SU-DHL-6 (cell line): ENCODE data around the gene HOXA7.

Source experiments
- H2AFZ ChIP-seq: fragments of 200-600 bp; sonication (generic); 2 replicates; pipeline ENCODE4 v1.6.1; 2014; ENCODE audit warnings: low read depth, mild to moderate bottlenecking, moderate library complexity, mixed read lengths, antibody characterized with exemption, low read length; ENCODE audit not compliant: severe bottlenecking
- H3F3A ChIP-seq: fragments of 200-600 bp; shearing (Covaris generic); 2 replicates; pipeline ENCODE4 v1.6.0; 2016; ENCODE audit warnings: antibody characterized with exemption, mild to moderate bottlenecking; ENCODE audit not compliant: insufficient read depth
- H3K27ac ChIP-seq: fragments of 200-600 bp; sonication (generic); 2 replicates; pipeline ENCODE4 v1.5.1; 2016; ENCODE audit warnings: low read depth, mild to moderate bottlenecking, low read length, moderate library complexity, mixed read lengths
- H3K27me3 ChIP-seq: fragments of 200-600 bp; sonication (generic), shearing (Covaris generic); 2 replicates; pipeline ENCODE4 v1.6.0; 2014; ENCODE audit warnings: mild to moderate bottlenecking, low read length
- H3K36me3 ChIP-seq: fragments of 200-600 bp; sonication (generic); 2 replicates; pipeline ENCODE4 v1.6.1; 2014; ENCODE audit warnings: mild to moderate bottlenecking, low read length, mixed read lengths
- H3K4me2 ChIP-seq: fragments of 300-600, 200-600 bp; shearing (Covaris generic), sonication (generic); 2 replicates; pipeline ENCODE4 v1.6.0; 2014; ENCODE audit warnings: low read length, low read depth, mild to moderate bottlenecking; ENCODE audit not compliant: poor library complexity, severe bottlenecking
- H3K4me3 ChIP-seq: fragments of 200-600 bp; sonication (generic); 2 replicates; pipeline ENCODE4 v1.5.1; 2014; ENCODE audit warnings: antibody characterized with exemption, low read length, mild to moderate bottlenecking, mixed read lengths; ENCODE audit not compliant: insufficient read depth, poor library complexity, severe bottlenecking
- H3K79me2 ChIP-seq: fragments of 200-600 bp; sonication (generic); 2 replicates; pipeline ENCODE4 v1.6.1; 2014; ENCODE audit warnings: mild to moderate bottlenecking, low read length, moderate library complexity; ENCODE audit not compliant: insufficient read depth
- H3K9ac ChIP-seq: fragments of 200-600 bp; sonication (generic); 2 replicates; pipeline ENCODE4 v1.7.0; 2014; ENCODE audit warnings: mild to moderate bottlenecking, low read length
- H3K9me2 ChIP-seq: fragments of 200-600 bp; sonication (generic); replicated peaks from 2 replicates; pipeline ENCODE4 v1.6.1; 2014; ENCODE audit warnings: low read length; ENCODE audit not compliant: insufficient read depth
- H3K9me3 ChIP-seq: fragments of 200-600 bp; sonication (generic); 2 replicates; pipeline ENCODE4 v1.6.1; 2014; ENCODE audit warnings: low read length, mixed read lengths; ENCODE audit not compliant: insufficient read depth
- H4K20me1 ChIP-seq: fragments of 200-600 bp; sonication (generic); 2 replicates; pipeline ENCODE4 v1.6.1; 2014; ENCODE audit warnings: low read depth, mild to moderate bottlenecking, antibody characterized with exemption, low read length, moderate library complexity, mixed read lengths
- EZH2phosphoT487 ChIP-seq: fragments of 200-600 bp; sonication (generic), shearing (Covaris generic); conservative IDR thresholded peaks from 2 replicates; pipeline ENCODE4 v1.6.1; 2018; ENCODE audit warnings: mild to moderate bottlenecking, antibody characterized with exemption, low read length, moderate library complexity, mixed read lengths
- TF ChIP-seq, protein P1 (sequence below): fragments of 200-600 bp; sonication (generic); IDR thresholded peaks from one replicate; pipeline ENCODE4 v1.5.1; 2017; ENCODE audit warnings: antibody characterized with exemption, mild to moderate bottlenecking, low read length, moderate library complexity; ENCODE audit not compliant: insufficient read depth, poor library complexity, severe bottlenecking

HOXA7 gene

DNA sequence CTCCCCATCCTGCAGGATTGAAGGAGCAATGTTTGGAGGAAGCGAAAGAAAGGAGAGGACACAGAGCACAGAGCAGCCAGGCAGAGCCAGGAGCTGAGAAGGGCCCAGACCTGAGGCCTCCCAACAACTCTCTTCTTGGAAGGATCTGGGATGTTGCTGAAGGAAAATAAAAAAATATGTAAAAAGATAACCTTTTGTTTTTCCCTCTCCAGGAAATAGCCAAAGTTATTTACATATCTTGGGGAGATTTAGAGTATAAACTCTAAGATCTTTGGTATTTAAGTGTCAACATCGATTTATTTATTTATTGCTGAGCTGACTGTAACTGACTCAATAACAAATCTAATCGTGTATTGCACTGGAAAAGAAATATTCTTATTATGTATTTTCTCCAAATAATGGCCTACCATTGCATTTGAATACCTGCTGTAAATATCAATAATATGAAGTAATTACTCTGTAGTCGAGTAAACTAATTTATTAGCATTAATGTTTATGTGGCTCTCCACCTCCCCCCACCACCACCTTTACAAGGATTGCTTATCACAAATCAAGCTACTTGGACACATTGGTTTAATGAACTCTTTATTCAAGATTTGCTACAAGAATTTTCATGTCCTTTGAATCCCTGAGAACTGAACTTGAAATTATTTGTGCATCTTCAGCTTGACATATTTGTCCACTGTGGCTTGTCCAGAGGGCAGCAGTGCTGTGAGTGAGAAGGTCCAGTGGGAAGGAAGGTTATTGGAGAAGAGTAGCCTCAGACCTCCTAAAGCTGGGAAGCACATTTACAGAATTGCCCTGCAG lies 30.4 kb upstream of the HOXA7 start:
- Histone ChIP-seq H3K4me3 (no peak overlapping the region), H3K27me3 (no peaks in the 10 kb centered on the region), H3K79me2 (no peaks in the 10 kb centered on the region), H2AFZ (no peak overlapping the region), H3K9me2 (no peaks in the 10 kb centered on the region), H3K9me3 (no peaks in the 10 kb centered on the region), H4K20me1 (no peaks in the 10 kb centered on the region), H3K4me2 (no peak overlapping the region), H3K9ac (no peak overlapping the region), H3K27ac (no peak overlapping the region), H3F3A (no peaks in the 10 kb centered on the region), H3K36me3 (no peaks in the 10 kb centered on the region)
- TF ChIP-seq EZH2phosphoT487, result no peak
- TF ChIP-seq, protein P1, sequence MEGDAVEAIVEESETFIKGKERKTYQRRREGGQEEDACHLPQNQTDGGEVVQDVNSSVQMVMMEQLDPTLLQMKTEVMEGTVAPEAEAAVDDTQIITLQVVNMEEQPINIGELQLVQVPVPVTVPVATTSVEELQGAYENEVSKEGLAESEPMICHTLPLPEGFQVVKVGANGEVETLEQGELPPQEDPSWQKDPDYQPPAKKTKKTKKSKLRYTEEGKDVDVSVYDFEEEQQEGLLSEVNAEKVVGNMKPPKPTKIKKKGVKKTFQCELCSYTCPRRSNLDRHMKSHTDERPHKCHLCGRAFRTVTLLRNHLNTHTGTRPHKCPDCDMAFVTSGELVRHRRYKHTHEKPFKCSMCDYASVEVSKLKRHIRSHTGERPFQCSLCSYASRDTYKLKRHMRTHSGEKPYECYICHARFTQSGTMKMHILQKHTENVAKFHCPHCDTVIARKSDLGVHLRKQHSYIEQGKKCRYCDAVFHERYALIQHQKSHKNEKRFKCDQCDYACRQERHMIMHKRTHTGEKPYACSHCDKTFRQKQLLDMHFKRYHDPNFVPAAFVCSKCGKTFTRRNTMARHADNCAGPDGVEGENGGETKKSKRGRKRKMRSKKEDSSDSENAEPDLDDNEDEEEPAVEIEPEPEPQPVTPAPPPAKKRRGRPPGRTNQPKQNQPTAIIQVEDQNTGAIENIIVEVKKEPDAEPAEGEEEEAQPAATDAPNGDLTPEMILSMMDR, result no peak

DNA sequence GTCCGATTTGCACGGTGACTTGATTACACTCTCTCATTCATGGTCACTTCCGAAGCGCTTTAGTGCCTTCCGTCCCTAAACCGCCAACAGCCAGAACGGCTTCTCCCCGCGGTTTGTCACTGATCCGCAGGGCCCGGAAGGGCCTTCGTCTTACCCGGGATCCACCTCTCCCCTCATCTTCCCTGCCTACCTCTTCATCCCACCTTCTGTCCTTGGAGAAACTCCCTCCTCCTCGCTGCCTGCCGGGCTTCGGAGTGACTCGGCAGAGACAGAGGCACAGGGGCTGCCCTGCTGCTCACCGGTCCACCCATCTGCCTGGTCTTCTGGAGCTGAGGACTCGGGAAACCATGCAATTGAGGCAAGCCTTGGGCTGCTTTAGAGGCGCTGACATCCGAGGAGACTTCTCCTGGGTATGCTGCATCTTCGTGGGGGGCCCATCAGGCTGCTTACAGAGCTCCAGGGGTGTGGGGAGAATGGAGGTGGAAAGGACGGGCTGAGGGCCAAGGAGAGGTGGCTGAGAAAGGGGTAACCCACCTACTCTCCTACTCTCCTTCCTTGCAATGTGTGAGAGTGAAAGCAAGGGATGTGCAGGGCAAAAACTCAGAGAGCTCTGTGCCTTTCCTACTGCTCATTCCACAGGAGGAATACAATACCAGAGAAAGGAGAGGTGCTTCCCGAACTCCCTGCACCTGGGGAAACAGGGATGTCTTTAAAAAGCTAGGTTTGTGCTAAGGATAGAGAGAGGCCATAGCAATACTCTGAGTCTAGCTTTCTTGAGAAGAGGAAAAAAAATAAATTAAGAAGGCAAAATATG lies 29.6 kb upstream of the HOXA7 start:
- Histone ChIP-seq H3K4me3 (no peak overlapping the region), H3F3A (no peaks in the 10 kb centered on the region), H3K9ac (no peak overlapping the region), H3K79me2 (no peaks in the 10 kb centered on the region), H4K20me1 (no peaks in the 10 kb centered on the region), H3K27me3 (no peaks in the 10 kb centered on the region), H3K4me2 (no peak overlapping the region), H3K27ac (no peak overlapping the region), H2AFZ (no peak overlapping the region), H3K36me3 (no peaks in the 10 kb centered on the region), H3K9me3 (no peaks in the 10 kb centered on the region), H3K9me2 (no peaks in the 10 kb centered on the region)
- TF ChIP-seq, protein P1, result no peak
- no peak for TF ChIP-seq EZH2phosphoT487

DNA sequence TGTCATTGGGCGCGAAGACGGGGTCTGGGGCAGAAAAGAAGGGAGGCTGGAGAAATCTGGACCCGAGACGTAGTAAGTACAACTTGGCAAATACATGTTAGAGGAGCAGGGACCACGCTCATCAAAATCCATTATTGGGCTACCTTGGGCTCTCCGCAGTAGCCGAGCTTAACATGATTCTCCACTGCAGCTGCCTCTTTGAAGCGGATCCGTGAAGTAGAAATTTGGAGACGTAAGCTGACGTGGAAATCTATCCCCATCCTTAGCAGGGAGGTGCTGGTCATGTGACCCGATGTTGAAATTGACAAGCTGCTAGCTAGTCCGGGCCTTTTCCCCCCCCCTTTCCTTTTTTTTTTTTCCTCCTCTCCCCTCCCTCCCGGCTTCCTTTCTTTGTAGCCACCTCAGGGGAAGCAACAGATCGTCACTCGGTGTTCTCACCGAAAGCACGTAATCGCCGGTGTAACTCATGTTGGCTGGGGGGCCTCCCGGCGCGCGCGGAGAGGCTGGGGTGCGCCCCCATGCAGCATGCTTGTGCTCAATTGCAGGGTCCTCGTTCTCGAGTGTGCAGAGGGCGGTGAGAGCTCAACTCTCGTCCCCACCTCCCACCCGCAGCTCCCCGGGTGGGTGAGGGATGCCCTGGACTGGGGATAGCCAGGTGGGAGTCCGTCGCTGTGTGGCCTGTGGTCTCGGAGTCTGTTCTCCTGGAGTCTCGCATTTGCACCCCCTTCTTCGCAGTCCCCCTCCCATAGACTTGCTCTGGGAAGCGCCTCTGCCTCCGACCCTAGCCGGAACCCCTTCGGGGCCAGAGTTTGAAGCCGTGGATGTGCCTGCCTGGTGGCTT lies 28.8 kb upstream of the HOXA7 start, which contains the start of gene HOXA11:
HOXA11 (minus strand) TSS at position 220 of the 841 bp plus-strand sequence; CDS start at position 132, 88 bp downstream.
- no peak within 1 kb of the TSS for H3K4me3 ChIP-seq
- no peaks in the 10 kb centered on the region for H3K36me3 ChIP-seq
- no peaks in the 10 kb centered on the region for H4K20me1 ChIP-seq
- peak within 1 kb of the TSS; percentile 28 for H3K4me2 ChIP-seq
- no peak within 1 kb of the TSS for H3K27ac ChIP-seq
- H3K9ac ChIP-seq, result no peak within 1 kb of the TSS
- H3F3A ChIP-seq, result no peaks in the 10 kb centered on the region
- H3K9me2 ChIP-seq, result no peaks in the 10 kb centered on the region
- no peaks in the 10 kb centered on the region for H3K27me3 ChIP-seq
- H2AFZ ChIP-seq, result no peak within 1 kb of the TSS
- TF ChIP-seq EZH2phosphoT487, result no peak
- TF ChIP-seq, protein P1, result no peak
- no peaks in the 10 kb centered on the region for H3K79me2 ChIP-seq
- no peaks in the 10 kb centered on the region for H3K9me3 ChIP-seq
